ENCODE data around the gene PLXNA2.

DNA sequence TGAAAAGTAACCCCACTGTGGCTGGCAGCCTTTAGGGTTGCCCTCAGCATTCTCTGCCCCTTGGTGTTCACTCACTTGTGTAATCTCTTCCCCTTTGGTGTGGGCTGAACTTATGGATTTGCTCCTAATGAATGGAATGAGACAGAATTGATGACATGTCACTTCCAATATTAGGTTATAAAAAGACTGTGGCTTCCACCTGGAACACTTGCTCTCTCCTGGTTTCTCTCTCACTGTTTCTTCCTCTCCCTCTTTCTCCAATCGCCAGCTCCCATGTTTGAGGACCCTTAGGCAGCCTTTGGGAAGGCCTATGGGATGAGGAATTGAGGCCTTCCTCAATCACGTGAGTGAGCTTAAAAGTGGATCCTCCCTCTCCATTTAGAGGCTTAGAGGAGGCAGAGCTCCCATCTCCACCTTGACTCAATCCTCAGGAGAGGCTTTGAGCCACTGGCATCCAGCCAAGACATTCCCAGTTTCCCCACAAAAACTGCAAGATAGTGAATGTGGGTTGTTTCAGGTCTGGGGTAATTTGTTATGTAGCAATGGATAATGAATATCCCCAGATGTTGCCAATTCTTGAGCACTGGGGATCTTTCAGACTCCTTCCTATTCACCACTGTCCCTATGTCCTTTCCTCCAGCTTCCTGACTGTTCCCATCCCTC lies 237.8 kb downstream of the PLXNA2 start:
- TF ChIP-seq, protein P1, sequence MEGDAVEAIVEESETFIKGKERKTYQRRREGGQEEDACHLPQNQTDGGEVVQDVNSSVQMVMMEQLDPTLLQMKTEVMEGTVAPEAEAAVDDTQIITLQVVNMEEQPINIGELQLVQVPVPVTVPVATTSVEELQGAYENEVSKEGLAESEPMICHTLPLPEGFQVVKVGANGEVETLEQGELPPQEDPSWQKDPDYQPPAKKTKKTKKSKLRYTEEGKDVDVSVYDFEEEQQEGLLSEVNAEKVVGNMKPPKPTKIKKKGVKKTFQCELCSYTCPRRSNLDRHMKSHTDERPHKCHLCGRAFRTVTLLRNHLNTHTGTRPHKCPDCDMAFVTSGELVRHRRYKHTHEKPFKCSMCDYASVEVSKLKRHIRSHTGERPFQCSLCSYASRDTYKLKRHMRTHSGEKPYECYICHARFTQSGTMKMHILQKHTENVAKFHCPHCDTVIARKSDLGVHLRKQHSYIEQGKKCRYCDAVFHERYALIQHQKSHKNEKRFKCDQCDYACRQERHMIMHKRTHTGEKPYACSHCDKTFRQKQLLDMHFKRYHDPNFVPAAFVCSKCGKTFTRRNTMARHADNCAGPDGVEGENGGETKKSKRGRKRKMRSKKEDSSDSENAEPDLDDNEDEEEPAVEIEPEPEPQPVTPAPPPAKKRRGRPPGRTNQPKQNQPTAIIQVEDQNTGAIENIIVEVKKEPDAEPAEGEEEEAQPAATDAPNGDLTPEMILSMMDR (IDR thresholded peaks at IDR 0.05; ENCODE audit: low read depth, low read length): no peak
- TF ChIP-seq EZH2phosphoT487 (IDR thresholded peaks at IDR 0.05; ENCODE audit: low read depth): no peak
